ENCODE results near the gene GEMIN8. TPM values are rescaled to one million over a fixed set of nuclear protein-coding genes. Genes with fewer than 3 reads are reported as not detected.

GEMIN8 gene, protein sequence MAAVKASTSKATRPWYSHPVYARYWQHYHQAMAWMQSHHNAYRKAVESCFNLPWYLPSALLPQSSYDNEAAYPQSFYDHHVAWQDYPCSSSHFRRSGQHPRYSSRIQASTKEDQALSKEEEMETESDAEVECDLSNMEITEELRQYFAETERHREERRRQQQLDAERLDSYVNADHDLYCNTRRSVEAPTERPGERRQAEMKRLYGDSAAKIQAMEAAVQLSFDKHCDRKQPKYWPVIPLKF
- 10 to 100 TPM; 14.3 to 16.0 TPM for total RNA-seq

DNA sequence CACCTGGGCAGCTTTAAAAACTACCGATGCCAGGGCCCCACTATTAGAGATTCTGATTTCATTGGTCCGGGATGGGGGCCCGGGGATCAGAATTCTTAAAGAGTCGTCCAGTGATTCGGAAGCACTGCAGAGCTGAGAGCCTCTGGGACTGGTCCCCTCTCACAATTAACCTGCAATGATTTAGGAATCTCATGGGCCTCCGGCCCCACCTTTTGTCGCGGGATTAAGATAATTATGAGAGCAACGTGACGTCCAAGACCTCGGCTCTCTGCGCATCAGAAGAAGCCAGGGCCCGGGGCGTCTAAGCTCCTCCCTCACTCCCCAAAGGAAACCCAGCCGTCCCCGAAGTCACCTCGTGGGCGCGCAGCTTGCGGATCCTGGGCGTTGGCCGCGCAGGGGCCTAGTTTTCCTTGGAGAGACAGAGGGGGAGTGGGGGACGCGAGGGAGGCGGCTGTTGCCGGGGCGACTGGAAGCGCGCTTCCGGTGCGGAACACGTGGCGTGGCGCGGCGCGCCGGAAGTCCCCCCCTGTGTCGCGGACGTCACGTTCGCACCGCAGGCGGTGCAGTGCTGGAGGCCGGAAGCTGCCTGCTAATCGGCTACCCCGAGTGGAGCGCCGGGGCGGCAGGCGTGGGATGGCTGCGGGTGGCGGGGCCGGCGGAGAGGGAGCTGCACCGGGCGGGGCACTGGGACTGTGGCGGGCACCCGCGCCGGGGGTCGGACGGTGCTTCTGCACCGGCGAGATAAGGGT, at the start of gene GEMIN8:
GEMIN8 (minus strand) TSS at position 468 of the 749 bp plus-strand sequence. CDS start 8,414 bp downstream, outside the sequence.
- no peaks in the 10 kb centered on the region for H3K9me3 Mint-ChIP-seq
- peak within 1 kb of the TSS; percentile 98 for H3K27ac Mint-ChIP-seq
- ChIA-PET POLR2A (interaction anchor here (0.8 to 2.6 kb wide), 13 partner anchors 9 to 1074 kb away, joined by 3 to 23 read pairs (median 3); partner anchors contain the start of genes OFD1, TCEANC and TRAPPC2), CTCF (interaction anchor here (0.7 to 1.3 kb wide), 6 partner anchors 18 to 1113 kb away, joined by 3 to 6 read pairs (median 3); no protein-coding TSS in a partner anchor)
- H3K36me3 Mint-ChIP-seq (ENCODE audit: low read depth) = peaks cover 7% of the 10 kb centered on the region
- peaks cover 4% of the 10 kb centered on the region for H3K27me3 Mint-ChIP-seq
- DNase-seq = peak; percentile 86
- H3K4me3 Mint-ChIP-seq = peak within 1 kb of the TSS; percentile 99
- H3K4me1 Mint-ChIP-seq = peaks cover 47% of the 10 kb centered on the region

DNA sequence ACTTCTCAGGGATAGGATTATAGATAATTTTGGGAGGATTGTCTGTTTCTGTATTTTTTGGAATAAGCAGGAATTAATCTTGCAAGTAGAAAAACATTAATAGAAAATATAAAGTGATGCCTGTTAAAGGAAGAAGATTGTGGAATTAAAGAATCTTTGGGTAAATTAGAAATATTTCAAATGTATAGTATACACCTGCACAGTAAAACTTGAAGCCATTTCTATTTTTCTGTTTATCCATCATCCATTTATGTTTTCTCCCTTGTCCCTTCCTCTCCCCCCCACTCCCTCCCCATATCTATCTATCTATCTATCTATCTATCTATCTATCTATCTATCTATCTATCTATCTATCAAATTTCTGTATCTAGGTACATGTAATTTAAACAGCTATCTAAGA, 46.9 kb upstream of the GEMIN8 start:
- H3K27ac Mint-ChIP-seq = no peak overlapping the region
- ChIA-PET CTCF (no interaction called here), POLR2A (no interaction called here)
- no peaks in the 10 kb centered on the region for H3K27me3 Mint-ChIP-seq
- no peaks in the 10 kb centered on the region for H3K9me3 Mint-ChIP-seq
- H3K4me1 Mint-ChIP-seq = no peaks in the 10 kb centered on the region
- no peak overlapping the region for H3K4me3 Mint-ChIP-seq
- no peak for DNase-seq
- H3K36me3 Mint-ChIP-seq (ENCODE audit: low read depth) = no peaks in the 10 kb centered on the region

DNA sequence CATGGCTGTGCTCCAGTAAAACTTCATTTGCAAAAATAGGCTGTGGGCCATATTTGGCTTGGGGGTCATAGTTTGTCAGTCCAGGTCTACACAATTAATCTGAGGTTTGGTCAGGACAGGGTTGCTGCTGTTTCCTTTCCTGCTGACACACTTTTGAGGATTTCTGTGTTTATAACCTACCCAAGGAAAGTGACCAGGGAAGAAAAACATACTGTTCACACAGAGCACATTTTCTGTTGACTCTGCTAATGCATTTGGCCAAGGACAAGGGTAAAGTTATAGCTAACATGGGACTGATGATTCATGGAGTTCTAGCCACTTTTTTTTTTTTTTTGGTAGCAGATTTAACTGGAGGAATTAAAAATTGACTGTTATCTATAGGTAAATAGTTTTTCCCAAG, 43.9 kb upstream of the GEMIN8 start:
- Mint-ChIP-seq H3K36me3 (ENCODE audit: low read depth) (no peaks in the 10 kb centered on the region), H3K4me3 (no peak overlapping the region), H3K27ac (no peak overlapping the region), H3K4me1 (no peaks in the 10 kb centered on the region), H3K27me3 (no peaks in the 10 kb centered on the region), H3K9me3 (no peaks in the 10 kb centered on the region)
- ChIA-PET CTCF (no interaction called here), POLR2A (no interaction called here)
- no peak for DNase-seq

DNA sequence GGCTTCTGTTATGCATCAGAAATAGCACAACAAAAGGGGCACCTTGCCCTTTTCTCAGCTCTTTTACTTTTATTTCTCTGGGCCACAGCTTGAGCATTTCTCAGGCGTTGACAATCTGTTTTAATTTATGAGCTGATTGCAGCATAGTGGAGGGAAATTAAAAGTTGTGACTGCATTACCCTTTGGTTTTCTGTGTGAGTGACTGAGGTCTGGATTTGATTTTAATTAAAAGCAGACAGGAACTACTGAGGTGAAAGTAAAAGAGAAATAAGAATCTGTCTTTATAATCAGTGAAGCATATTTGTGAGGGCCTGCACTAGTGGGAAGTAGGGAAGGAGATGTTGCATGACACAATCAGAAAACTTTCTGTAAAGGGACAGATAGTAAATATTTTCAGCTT, 43.4 kb upstream of the GEMIN8 start:
- no peak for DNase-seq
- no peak overlapping the region for H3K4me3 Mint-ChIP-seq
- H3K27me3 Mint-ChIP-seq = no peaks in the 10 kb centered on the region
- H3K4me1 Mint-ChIP-seq = no peaks in the 10 kb centered on the region
- H3K27ac Mint-ChIP-seq = no peak overlapping the region
- ChIA-PET POLR2A (no interaction called here), CTCF (no interaction called here)
- no peaks in the 10 kb centered on the region for H3K36me3 Mint-ChIP-seq (ENCODE audit: low read depth)
- no peaks in the 10 kb centered on the region for H3K9me3 Mint-ChIP-seq

DNA sequence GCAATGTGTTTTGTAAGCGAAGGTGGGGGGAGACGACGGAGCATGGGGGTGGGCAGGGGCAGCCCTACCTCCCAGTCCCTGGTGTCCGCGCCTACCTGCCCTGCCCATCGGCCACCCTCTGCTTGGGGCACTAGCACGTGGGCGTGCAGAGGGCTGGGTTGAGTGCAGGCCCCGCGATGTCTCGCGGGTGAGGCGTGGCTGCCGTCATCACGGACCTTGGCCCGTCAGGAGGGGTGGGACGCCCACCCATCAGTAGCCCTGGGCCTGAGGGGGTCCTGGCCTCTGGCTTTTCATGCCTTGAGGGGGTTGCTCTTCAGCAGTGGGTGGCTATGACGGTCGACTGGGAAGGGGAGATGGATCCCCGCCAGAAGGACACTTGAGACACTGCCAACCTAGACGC, 36.1 kb upstream of the GEMIN8 start:
- ChIA-PET CTCF (no interaction called here), POLR2A (no interaction called here)
- no peaks in the 10 kb centered on the region for H3K9me3 Mint-ChIP-seq
- peaks cover 6% of the 10 kb centered on the region for H3K27me3 Mint-ChIP-seq
- no peaks in the 10 kb centered on the region for H3K4me1 Mint-ChIP-seq
- H3K36me3 Mint-ChIP-seq (ENCODE audit: low read depth) = no peaks in the 10 kb centered on the region
- no peak overlapping the region for H3K4me3 Mint-ChIP-seq
- DNase-seq = no peak
- no peak overlapping the region for H3K27ac Mint-ChIP-seq

DNA sequence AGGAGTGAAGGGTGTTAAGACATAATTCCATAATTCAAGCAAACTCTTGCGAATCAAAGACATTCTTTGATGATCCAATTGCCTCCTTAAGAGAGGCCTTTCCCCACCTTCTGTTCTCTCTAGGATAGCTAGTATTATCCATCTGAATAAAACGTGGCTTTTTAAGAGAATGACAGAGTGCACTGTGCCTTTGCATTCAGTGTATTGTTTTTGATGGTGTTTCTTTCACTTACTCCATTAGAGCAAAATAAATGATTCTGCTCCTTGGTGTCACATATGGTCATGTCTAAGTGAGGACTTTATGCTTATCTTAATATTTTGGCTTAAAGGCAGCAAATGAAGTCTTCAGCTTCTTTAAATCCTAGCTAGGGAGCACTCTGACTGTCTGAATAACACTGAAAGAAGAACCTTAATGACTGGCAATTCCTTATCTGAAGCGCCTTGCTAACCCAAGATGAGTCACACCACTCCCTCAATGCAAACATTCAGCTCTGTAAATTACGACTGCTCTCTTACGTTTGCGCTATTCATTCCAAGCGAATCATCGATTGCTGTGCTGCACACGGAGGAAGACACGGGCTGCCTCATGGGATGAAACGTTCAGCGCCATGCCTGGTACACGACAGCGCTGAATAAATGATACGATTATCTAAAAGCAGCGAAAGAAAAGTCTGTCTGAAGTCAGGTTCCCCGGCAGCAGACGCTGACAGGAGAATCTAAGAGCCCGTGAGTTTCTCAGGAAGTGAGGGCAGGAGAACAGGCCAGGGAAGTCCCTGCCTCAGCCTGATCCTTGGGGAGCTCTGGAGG, 35.1 kb upstream of the GEMIN8 start:
- CTCF ChIA-PET = interaction anchor here (0.6 kb wide), 1 partner anchor 1019 kb away, joined by 3 read pairs; no protein-coding TSS in a partner anchor

DNA sequence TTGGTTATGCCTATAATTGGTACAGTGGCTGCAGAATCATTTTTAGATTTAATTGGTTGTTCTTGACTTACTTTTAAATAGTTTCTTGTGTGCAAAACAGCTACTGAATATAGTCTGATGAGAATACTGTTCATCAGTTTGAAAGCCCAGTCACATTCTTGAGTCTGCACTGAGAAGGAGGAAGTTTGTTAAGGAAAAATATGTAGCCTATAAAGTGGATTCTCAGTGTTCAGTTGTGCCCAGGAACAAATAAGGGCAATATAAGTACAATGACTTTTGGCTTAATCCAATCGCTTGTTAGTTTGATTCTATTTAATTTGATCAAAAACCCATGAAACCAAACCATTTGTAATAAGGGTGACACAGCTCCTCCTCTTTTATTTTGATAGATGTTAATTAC, 32.8 kb upstream of the GEMIN8 start:
- Mint-ChIP-seq H3K4me3 (no peak overlapping the region), H3K27me3 (peaks cover 6% of the 10 kb centered on the region), H3K36me3 (ENCODE audit: low read depth) (no peaks in the 10 kb centered on the region), H3K27ac (no peak overlapping the region), H3K9me3 (no peaks in the 10 kb centered on the region), H3K4me1 (no peaks in the 10 kb centered on the region)
- ChIA-PET CTCF (no interaction called here), POLR2A (no interaction called here)
- DNase-seq = no peak

More for the DNA sequence above, 35.1 kb upstream of the GEMIN8 start:
- no peaks in the 10 kb centered on the region for H3K9me3 Mint-ChIP-seq
- H3K4me1 Mint-ChIP-seq = no peaks in the 10 kb centered on the region
- DNase-seq = no peak
- no peaks in the 10 kb centered on the region for H3K36me3 Mint-ChIP-seq (ENCODE audit: low read depth)
- no peak overlapping the region for H3K27ac Mint-ChIP-seq
- POLR2A ChIA-PET = no interaction called here
- H3K27me3 Mint-ChIP-seq = peaks cover 6% of the 10 kb centered on the region
- H3K4me3 Mint-ChIP-seq = no peak overlapping the region

DNA sequence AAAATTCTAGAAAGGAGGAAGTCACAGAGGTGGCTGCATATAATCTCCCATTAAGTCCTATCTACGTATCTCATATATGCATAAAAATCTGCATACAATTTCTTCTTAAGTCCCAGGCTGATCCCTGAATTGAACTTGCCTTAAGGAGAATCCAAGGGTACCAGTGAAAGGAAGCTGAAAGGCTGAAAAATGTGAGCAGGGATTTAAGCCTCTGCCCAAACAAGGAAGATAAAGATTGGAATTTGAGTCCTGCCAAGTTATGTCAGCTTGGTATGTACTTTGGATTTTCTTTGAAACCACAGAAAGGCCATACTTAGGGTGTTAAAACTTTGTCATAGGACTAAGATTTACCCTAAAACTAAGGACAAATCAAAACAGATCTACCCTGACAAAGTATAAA, 26.5 kb upstream of the GEMIN8 start:
- no peaks in the 10 kb centered on the region for H3K36me3 Mint-ChIP-seq (ENCODE audit: low read depth)

GRCh38 chrX:14051416-14051815, 21.7 kb upstream of the GEMIN8 start:
- POLR2A ChIA-PET = no interaction called here
- no peaks in the 10 kb centered on the region for H3K4me1 Mint-ChIP-seq

More for the DNA sequence above, 26.5 kb upstream of the GEMIN8 start:
- CTCF ChIA-PET = no interaction called here
- no peak for DNase-seq
- Mint-ChIP-seq H3K27ac (no peak overlapping the region), H3K4me3 (no peak overlapping the region), H3K9me3 (no peaks in the 10 kb centered on the region), H3K27me3 (peaks cover 4% of the 10 kb centered on the region), H3K4me1 (no peaks in the 10 kb centered on the region)
- POLR2A ChIA-PET = no interaction called here

GRCh38 chrX:14050709-14051108, 21.0 kb upstream of the GEMIN8 start:
- ChIA-PET POLR2A (no interaction called here), CTCF (no interaction called here)
- Mint-ChIP-seq H3K4me1 (no peaks in the 10 kb centered on the region), H3K36me3 (ENCODE audit: low read depth) (no peaks in the 10 kb centered on the region), H3K27ac (no peak overlapping the region), H3K27me3 (peaks cover 14% of the 10 kb centered on the region), H3K9me3 (no peaks in the 10 kb centered on the region), H3K4me3 (no peak overlapping the region)
- no peak for DNase-seq

More at GRCh38 chrX:14051416-14051815, 21.7 kb upstream of the GEMIN8 start:
- no peaks in the 10 kb centered on the region for H3K36me3 Mint-ChIP-seq (ENCODE audit: low read depth)
- H3K27me3 Mint-ChIP-seq = peaks cover 14% of the 10 kb centered on the region
- no peak for DNase-seq
- H3K9me3 Mint-ChIP-seq = no peaks in the 10 kb centered on the region
- H3K27ac Mint-ChIP-seq = no peak overlapping the region
- no peak overlapping the region for H3K4me3 Mint-ChIP-seq
- CTCF ChIA-PET = no interaction called here

- Mint-ChIP-seq H3K4me3 (no peak overlapping the region), H3K27ac (no peak overlapping the region), H3K4me1 (no peaks in the 10 kb centered on the region), H3K9me3 (no peaks in the 10 kb centered on the region), H3K36me3 (ENCODE audit: low read depth) (no peaks in the 10 kb centered on the region), H3K27me3 (peaks cover 4% of the 10 kb centered on the region)
- no peak for DNase-seq
- CTCF ChIA-PET = no interaction called here
- POLR2A ChIA-PET = no interaction called here
These were observed 13.5 kb upstream of the GEMIN8 start for GRCh38 chrX:14043209-14043608.

- Mint-ChIP-seq H3K4me1 (no peaks in the 10 kb centered on the region), H3K27me3 (peaks cover 14% of the 10 kb centered on the region)
- POLR2A ChIA-PET = interaction anchor here (1.1 kb wide), 1 partner anchor 9 kb away, joined by 3 read pairs; the partner anchor contains the start of gene GEMIN8
These were observed 9.7 kb upstream of the GEMIN8 start for GRCh38 chrX:14039344-14039743.

More at GRCh38 chrX:14039344-14039743, 9.7 kb upstream of the GEMIN8 start:
- H3K36me3 Mint-ChIP-seq (ENCODE audit: low read depth) = no peaks in the 10 kb centered on the region
- H3K4me3 Mint-ChIP-seq = no peak overlapping the region
- CTCF ChIA-PET = no interaction called here
- DNase-seq = peak; percentile 50
- H3K9me3 Mint-ChIP-seq = no peaks in the 10 kb centered on the region
- no peak overlapping the region for H3K27ac Mint-ChIP-seq

Measured in activated CD4-positive, alpha-beta memory T cell treated with anti-CD3 and anti-CD28 coated beads, Interleukin-2, amount 10 ng/mL, durations not matched to agents 7 days and 5 days (primary cell).